Transverse colon (tissue), 4 donors: ENCODE data around the gene KATNIP. TPM values are rescaled to one million over a fixed set of nuclear protein-coding genes. Genes with fewer than 3 reads are reported as not detected.

Experiments used
- DNase-seq: peaks from one replicate; pipeline ENCODE4 v3.0.0-alpha.2; 2019
- H3K27ac ChIP-seq, 4 donors: fragments of 200-600 bp; sonication (generic); 2 replicates each; pipeline ENCODE4 v1.5.1; 2016 to 2018; ENCODE audit warnings: inconsistent platforms in 4 of 4
- H3K27me3 ChIP-seq: fragments of 200-600 bp; sonication (generic); 2 replicates; pipeline ENCODE4 v1.5.1; 2017; ENCODE audit warnings: inconsistent platforms
- H3K36me3 ChIP-seq, 4 donors: fragments of 200-600 bp; sonication (generic); 2 replicates each; pipeline ENCODE4 v1.5.1; 2017 to 2019; ENCODE audit warnings: inconsistent platforms in 4 of 4
- H3K4me1 ChIP-seq, 4 donors: fragments of 200-600 bp; sonication (generic); 2 replicates each; pipeline ENCODE4 v1.5.1; 2017 to 2020; ENCODE audit warnings: inconsistent platforms in 4 of 4
- H3K4me3 ChIP-seq, 4 donors: fragments of 200-600 bp; sonication (generic); 1 replicate in 1 of 4; 2 replicates in 3 of 4; pipeline versions ENCODE4 v1.5.1 to v1.6.1; 2017 to 2019; ENCODE audit warnings: inconsistent platforms in 4 of 4
- H3K9me3 ChIP-seq, 2 donors: fragments of 200-600 bp; sonication (generic); 2 replicates each; pipeline ENCODE4 v1.5.1; 2017 to 2019; ENCODE audit warnings: inconsistent platforms in 2 of 2
- EP300 ChIP-seq: sonication (generic); formaldehyde crosslinking; IDR thresholded peaks from one replicate; pipeline ENCODE4 v1.6.1; 2017; ENCODE audit warnings: antibody characterized with exemption, low read depth
- POLR2A ChIP-seq: fragments of 450-650 bp; IDR thresholded peaks from one replicate; pipeline ENCODE4 v1.6.1; 2016; ENCODE audit warnings: antibody characterized with exemption, mild to moderate bottlenecking, moderate library complexity
- POLR2AphosphoS5 ChIP-seq, 3 donors: sonication (generic); formaldehyde crosslinking; IDR thresholded peaks; one replicate each; pipeline ENCODE4 v1.6.1; 2016; ENCODE audit warnings: antibody characterized with exemption in 3 of 3
- WGBS, 2 donors: methylation state at CpG; one replicate each; pipeline ENCODE4 v1.1.5; 2018; ENCODE audit warnings: low coverage in 1 of 2; 5-methylcytosine and 5-hydroxymethylcytosine counted together
- in situ Hi-C, 4 donors: fragments of 200-750 bp; cut with MboI; loops; one replicate each; pipeline versions ENCODE4 v1.15.0 to v1.15.1; 2017; ENCODE audit warnings: low sequenced_read_pairs in 3 of 4, low pct_ligation_motif_present in 1 of 4, low pct_unique_long_range_greater_than_20kb in 1 of 4
- intact Hi-C: fragments of 100-400 bp; cut with DNase I; formaldehyde crosslinking; loops from one replicate; pipeline ENCODE4 v1.15.1; 2023; ENCODE audit warnings: low total_unique reads
- total RNA-seq, 4 donors: library from RNA; depleted of rRNA; stranded (reverse); fragments of >200 nt; gene quantifications; one replicate each; pipeline ENCODE4 v1.1.0, GENCODE V29; 2016
- TF ChIP-seq, protein P1 (sequence below), 5 experiments: fragments of 200-600 bp in 3 of 5; fragments of 450-650 bp in 2 of 5; sonication (generic) in 3 of 5; IDR thresholded peaks; 1 replicate in 2 of 5; 2 replicates in 3 of 5; pipeline ENCODE4 v1.5.1; 2016 to 2017; ENCODE audit warnings: antibody characterized with exemption in 5 of 5, inconsistent platforms in 3 of 5, mild to moderate bottlenecking in 2 of 5, moderate library complexity in 1 of 5

The KATNIP gene
- total RNA-seq, 4 donors from 2014 or later, result 29.9 to 276 (median 47.0) TPM

DNA sequence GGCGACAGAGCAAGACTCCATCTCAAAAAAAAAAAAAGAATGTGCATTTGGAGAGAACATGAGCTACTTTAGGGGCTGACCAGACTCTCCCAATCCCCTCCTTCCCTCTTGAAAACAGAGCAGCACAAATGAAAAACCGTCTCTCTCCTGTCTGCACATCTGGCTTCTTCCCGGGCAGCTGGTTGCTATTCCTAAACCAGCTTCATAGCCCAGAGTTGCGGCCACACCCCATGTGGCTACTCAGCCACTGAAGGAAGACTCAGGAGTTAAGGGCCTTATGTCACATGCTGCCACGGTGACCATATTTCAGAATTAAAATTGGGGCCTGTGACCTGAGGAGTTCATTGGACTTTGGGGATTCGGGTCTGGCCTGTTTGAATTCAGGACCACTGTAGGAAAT, 48.3 kb downstream of the KATNIP start:
- Histone ChIP-seq H3K9me3 (no peaks in the 10 kb centered on the region), H3K4me1 (no peaks in the 10 kb centered on the region), H3K4me3 (no peak overlapping the region), H3K27ac (no peak overlapping the region), H3K27me3 (no peaks in the 10 kb centered on the region), H3K36me3 (no peaks in the 10 kb centered on the region)
- TF ChIP-seq, protein P1, sequence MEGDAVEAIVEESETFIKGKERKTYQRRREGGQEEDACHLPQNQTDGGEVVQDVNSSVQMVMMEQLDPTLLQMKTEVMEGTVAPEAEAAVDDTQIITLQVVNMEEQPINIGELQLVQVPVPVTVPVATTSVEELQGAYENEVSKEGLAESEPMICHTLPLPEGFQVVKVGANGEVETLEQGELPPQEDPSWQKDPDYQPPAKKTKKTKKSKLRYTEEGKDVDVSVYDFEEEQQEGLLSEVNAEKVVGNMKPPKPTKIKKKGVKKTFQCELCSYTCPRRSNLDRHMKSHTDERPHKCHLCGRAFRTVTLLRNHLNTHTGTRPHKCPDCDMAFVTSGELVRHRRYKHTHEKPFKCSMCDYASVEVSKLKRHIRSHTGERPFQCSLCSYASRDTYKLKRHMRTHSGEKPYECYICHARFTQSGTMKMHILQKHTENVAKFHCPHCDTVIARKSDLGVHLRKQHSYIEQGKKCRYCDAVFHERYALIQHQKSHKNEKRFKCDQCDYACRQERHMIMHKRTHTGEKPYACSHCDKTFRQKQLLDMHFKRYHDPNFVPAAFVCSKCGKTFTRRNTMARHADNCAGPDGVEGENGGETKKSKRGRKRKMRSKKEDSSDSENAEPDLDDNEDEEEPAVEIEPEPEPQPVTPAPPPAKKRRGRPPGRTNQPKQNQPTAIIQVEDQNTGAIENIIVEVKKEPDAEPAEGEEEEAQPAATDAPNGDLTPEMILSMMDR (IDR thresholded peaks at IDR 0.05), result no peak
- TF ChIP-seq EP300, result no peak
- no peak for TF ChIP-seq POLR2AphosphoS5 (IDR thresholded peaks at IDR 0.05)
- in situ Hi-C loops, result no loop called here
- WGBS, 2 donors, result 92% methylated on average over 6 of the region's 6 CpGs; no CpG with 5 or more reads in 1 of the 2 donors
- no peak for DNase-seq
- intact Hi-C loops, result no loop called here

DNA sequence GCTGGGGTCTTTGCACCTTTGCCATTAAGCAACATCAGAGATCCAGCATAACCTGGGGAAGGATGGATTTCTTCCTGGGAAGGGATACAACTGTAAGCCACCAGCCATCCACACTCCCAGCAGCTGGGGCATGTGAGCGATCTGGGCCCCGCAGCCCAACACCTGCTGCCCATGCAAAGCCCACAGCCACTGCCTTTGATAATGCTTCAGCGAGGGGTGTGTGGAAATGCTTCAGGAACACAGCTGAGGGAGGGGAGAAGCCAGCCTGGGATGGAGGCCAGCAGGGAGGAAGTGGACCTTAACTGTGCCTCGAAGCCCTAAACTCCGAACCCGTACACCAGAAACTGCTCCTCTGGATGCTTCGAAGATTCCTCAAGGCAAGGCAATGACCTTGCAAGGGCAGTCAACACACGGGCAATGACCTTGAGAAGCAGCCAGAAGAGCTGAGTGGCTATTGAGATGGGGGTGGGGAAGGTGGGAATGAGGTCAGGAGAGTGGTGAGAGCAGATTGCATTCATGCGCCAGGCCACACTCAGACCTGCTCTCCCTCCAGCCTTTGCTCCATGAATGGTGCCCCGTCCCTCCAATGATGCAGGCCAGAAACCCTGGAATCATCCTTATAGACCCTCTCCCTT, 49.1 kb downstream of the KATNIP start:
- Histone ChIP-seq H3K9me3 (no peaks in the 10 kb centered on the region), H3K4me1 (no peaks in the 10 kb centered on the region), H3K36me3 (no peaks in the 10 kb centered on the region), H3K27me3 (no peaks in the 10 kb centered on the region), H3K27ac (no peak overlapping the region), H3K4me3 (no peak overlapping the region)
- DNase-seq, result no peak
- in situ Hi-C loops, result no loop called here
- 96% methylated on average over 9 of the region's 10 CpGs; no CpG with 5 or more reads in 1 of the 2 donors for WGBS, 2 donors
- intact Hi-C loops, result no loop called here
- TF ChIP-seq POLR2A (no peak), POLR2AphosphoS5 (IDR thresholded peaks at IDR 0.05) (no peak), EP300 (no peak)
- TF ChIP-seq, protein P1 (IDR thresholded peaks at IDR 0.05), result no peak

DNA sequence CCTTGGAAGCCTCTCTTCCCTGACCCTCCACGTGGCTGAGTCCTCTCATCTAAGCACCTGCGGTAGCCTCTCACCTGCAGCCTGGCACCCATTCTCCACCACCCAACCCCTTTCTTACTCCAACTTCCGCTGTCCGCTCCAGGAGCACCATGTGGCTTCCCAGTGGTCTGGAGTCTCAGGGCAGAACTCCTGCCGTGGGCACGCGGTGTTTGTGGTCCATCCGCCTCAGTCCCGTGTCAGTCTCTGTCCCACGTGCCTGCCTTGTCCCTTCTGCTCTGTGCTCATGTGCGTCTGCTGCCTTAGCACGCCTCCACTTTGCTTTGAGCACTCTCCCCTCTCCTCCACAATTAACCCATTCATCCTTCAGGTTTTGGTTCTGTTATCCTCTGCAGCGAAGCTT, 49.7 kb downstream of the KATNIP start:
- TF ChIP-seq POLR2A, result no peak
- H3K27me3 ChIP-seq, result no peaks in the 10 kb centered on the region
- H3K9me3 ChIP-seq, result no peaks in the 10 kb centered on the region
- in situ Hi-C loops (loop anchor here in 2 of 4 donors (25.0 kb wide), 1 partner anchor 463 kb away; the partner anchor contains the start of gene GSG1L (in 2 of the 2)), intact Hi-C loops (no loop called here)
- no peaks in the 10 kb centered on the region for H3K36me3 ChIP-seq
- whole genome bisulfite sequencing, 2 donors, result 80 to 92% methylated on average over 4 to 13 of the region's 13 CpGs
- H3K4me3 ChIP-seq, result no peak overlapping the region
- no peak for DNase-seq
- no peak overlapping the region for H3K27ac ChIP-seq
- no peaks in the 10 kb centered on the region for H3K4me1 ChIP-seq

Other genes with a start within 250 kb of the KATNIP start
- gene IL4R, start 236.2 kb upstream of the KATNIP start, total RNA-seq, result 100 to 1,000 TPM; 106 to 235 (median 156) TPM
- 1 to 10 TPM in 1 of 4 donors, under 1 TPM in 2, not detected in 1; 0.20 to 1.1 (median 0.27) TPM for gene IL21R, start 148.0 kb upstream of the KATNIP start, total RNA-seq
- 100 to 1,000 TPM in 1 of 4 donors, 10 to 100 TPM in 3; 49.6 to 129 (median 60.1) TPM for gene GTF3C1, start 231 bp upstream of the KATNIP start, total RNA-seq